GM23248 (cell line): ENCODE data around the gene HTATSF1.

Source experiments
- EZH2 ChIP-seq: fragments of 200-600 bp; sonication (generic); IDR thresholded peaks from 2 replicates; pipeline ENCODE4 v1.6.1; 2018; ENCODE audit warnings: antibody characterized with exemption, mild to moderate bottlenecking; ENCODE audit not compliant: insufficient read depth, poor library complexity, severe bottlenecking
- EZH2phosphoT487 ChIP-seq: fragments of 200-600 bp; sonication (generic); IDR thresholded peaks from 2 replicates; pipeline ENCODE4 v1.6.1; 2018; ENCODE audit warnings: antibody characterized with exemption, moderate library complexity, mild to moderate bottlenecking, low read depth; ENCODE audit not compliant: insufficient read depth

DNA sequence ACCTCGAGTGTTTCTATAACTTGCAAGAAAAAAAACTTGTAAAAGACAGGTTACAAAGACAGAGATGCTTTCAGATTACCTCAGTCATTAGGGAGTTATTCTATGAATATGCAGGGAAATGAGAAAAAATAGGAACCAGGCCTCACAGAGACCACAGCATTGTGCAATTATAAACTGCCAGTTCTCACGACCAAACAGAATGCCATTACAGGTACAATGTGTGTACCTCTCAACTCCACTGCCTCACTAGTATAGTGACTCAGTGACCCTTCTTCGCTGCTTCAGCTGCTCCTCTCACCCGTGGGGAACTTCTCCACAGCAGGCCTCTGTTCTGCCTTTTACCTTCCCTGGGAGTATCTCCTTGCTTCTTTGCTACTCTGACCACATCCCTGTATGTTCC is 2.3 kb upstream of the HTATSF1 start:
- TF ChIP-seq EZH2 (no peak), EZH2phosphoT487 (no peak)
